IMR-90 (cell line): Measurements from ENCODE around the gene ZNF827.

Source experiments
- CEBPB ChIP-seq: IDR thresholded peaks from 2 replicates; pipeline ENCODE4 v1.6.1; 2012; ENCODE audit warnings: low read depth, low read length, improper control_type of control experiment
- FOS ChIP-seq: fragments of 150-350 bp; IDR thresholded peaks from 2 replicates; pipeline ENCODE4 v1.6.1; 2016; ENCODE audit warnings: low read depth, low read length
- MXI1 ChIP-seq: IDR thresholded peaks from 2 replicates; pipeline ENCODE4 v1.6.1; 2012; ENCODE audit warnings: low read depth, mild to moderate bottlenecking, low read length, moderate library complexity, borderline replicate concordance
- NFE2L2 ChIP-seq: fragments of 150-350 bp; IDR thresholded peaks from 2 replicates; pipeline ENCODE4 v1.6.1; 2016; ENCODE audit warnings: low read depth, mild to moderate bottlenecking, low read length
- POLR2A ChIP-seq: IDR thresholded peaks from 2 replicates; pipeline ENCODE4 v1.6.1; 2012; ENCODE audit warnings: mild to moderate bottlenecking, low read depth, low read length
- RAD21 ChIP-seq: IDR thresholded peaks from 2 replicates; pipeline ENCODE4 v1.6.1; 2012; ENCODE audit warnings: low read length, improper control_type of control experiment
- RFX5 ChIP-seq: IDR thresholded peaks from 2 replicates; pipeline ENCODE4 v1.8.0; 2012; ENCODE audit warnings: low read depth, mild to moderate bottlenecking, low read length, moderate library complexity
- SMC3 ChIP-seq: fragments of 150-350 bp; IDR thresholded peaks from 2 replicates; pipeline ENCODE4 v1.6.1; 2016; ENCODE audit warnings: low read depth, mild to moderate bottlenecking, antibody characterized with exemption, low read length, moderate library complexity
- TF ChIP-seq, protein P1 (sequence below): conservative IDR thresholded peaks from 2 replicates; pipeline ENCODE4 v1.5.1; 2012; ENCODE audit warnings: mild to moderate bottlenecking, low read depth, low read length, improper control_type of control experiment
- TF ChIP-seq, protein P2 (sequence below): fragments of 150-350 bp; IDR thresholded peaks from 2 replicates; pipeline ENCODE4 v1.6.1; 2017; ENCODE audit warnings: mild to moderate bottlenecking, antibody characterized with exemption, low read length, low read depth

DNA sequence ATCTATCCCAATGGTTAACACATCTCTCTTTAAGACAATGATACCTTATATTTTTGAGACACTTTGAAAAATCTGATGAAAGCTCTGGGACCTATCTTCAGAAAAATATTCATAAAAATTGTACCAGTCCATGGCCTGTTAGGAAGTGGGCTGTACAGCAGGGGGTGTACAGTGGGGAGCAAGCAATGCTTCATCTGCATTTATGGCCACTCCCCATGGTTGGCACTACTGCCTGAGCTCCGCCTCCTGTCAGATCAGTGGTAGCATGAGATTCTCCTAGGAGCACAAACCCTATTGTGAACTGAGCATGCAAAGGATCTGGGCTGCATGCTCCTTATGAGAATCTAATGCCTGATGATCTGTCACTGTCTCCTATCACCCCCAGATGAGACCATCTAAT, 216.1 kb downstream of the ZNF827 start:
- no peak for TF ChIP-seq NFE2L2
- TF ChIP-seq, protein P1, sequence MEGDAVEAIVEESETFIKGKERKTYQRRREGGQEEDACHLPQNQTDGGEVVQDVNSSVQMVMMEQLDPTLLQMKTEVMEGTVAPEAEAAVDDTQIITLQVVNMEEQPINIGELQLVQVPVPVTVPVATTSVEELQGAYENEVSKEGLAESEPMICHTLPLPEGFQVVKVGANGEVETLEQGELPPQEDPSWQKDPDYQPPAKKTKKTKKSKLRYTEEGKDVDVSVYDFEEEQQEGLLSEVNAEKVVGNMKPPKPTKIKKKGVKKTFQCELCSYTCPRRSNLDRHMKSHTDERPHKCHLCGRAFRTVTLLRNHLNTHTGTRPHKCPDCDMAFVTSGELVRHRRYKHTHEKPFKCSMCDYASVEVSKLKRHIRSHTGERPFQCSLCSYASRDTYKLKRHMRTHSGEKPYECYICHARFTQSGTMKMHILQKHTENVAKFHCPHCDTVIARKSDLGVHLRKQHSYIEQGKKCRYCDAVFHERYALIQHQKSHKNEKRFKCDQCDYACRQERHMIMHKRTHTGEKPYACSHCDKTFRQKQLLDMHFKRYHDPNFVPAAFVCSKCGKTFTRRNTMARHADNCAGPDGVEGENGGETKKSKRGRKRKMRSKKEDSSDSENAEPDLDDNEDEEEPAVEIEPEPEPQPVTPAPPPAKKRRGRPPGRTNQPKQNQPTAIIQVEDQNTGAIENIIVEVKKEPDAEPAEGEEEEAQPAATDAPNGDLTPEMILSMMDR = no peak
- no peak for TF ChIP-seq MXI1
- TF ChIP-seq FOS = no peak
- TF ChIP-seq SMC3 = no peak
- TF ChIP-seq, protein P2, sequence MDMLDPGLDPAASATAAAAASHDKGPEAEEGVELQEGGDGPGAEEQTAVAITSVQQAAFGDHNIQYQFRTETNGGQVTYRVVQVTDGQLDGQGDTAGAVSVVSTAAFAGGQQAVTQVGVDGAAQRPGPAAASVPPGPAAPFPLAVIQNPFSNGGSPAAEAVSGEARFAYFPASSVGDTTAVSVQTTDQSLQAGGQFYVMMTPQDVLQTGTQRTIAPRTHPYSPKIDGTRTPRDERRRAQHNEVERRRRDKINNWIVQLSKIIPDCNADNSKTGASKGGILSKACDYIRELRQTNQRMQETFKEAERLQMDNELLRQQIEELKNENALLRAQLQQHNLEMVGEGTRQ = no peak
- no peak for TF ChIP-seq RFX5
- TF ChIP-seq POLR2A = no peak
- TF ChIP-seq RAD21 = no peak
- no peak for TF ChIP-seq CEBPB
